GM03348 (cell line): ENCODE data around the gene PAPSS2.

Experiments
- DNase-seq: peaks from one replicate; pipeline ENCODE4 v3.0.0; 2012; ENCODE audit warnings: low spot score

PAPSS2 gene

GRCh38 chr10:87794285-87794684 lies 134.6 kb downstream of the PAPSS2 start:
- DNase-seq, result no peak
